H9 (cell line): ENCODE results near the gene IQSEC1. TPM values are rescaled to one million over a fixed set of nuclear protein-coding genes. Genes with fewer than 3 reads are reported as not detected.

ENCODE experiments used
- DNase-seq: peaks from one replicate; pipeline ENCODE4 v3.0.0-alpha.2; 2017
- H2AFZ ChIP-seq: one replicate; pipeline ENCODE4 v1.6.1; 2013; ENCODE audit warnings: mild to moderate bottlenecking, low read length, control low read depth, moderate library complexity
- H2AK5ac ChIP-seq: 2 replicates; pipeline ENCODE4 v1.6.1; 2013; ENCODE audit warnings: low read length, control low read depth, mixed read lengths; ENCODE audit not compliant: insufficient read length
- H2BK120ac ChIP-seq: one replicate; pipeline ENCODE4 v1.6.1; 2013; ENCODE audit warnings: low read depth, mild to moderate bottlenecking, low read length, control low read depth, inconsistent platforms; ENCODE audit not compliant: poor library complexity, severe bottlenecking
- H2BK12ac ChIP-seq: 2 replicates; pipeline ENCODE4 v1.6.1; 2013; ENCODE audit warnings: low read length, control low read depth, mixed read lengths, low read depth; ENCODE audit not compliant: insufficient read length
- H2BK15ac ChIP-seq: 2 replicates; pipeline ENCODE4 v1.6.1; 2013; ENCODE audit warnings: low read depth, low read length, control low read depth
- H2BK20ac ChIP-seq: one replicate; pipeline ENCODE4 v1.6.1; 2013; ENCODE audit warnings: low read depth, mild to moderate bottlenecking, low read length, control low read depth, inconsistent platforms; ENCODE audit not compliant: poor library complexity, severe bottlenecking
- H2BK5ac ChIP-seq: 2 replicates; pipeline ENCODE4 v1.6.1; 2013; ENCODE audit warnings: low read length, control low read depth, mixed read lengths; ENCODE audit not compliant: insufficient read length
- H3K14ac ChIP-seq: 2 replicates; pipeline ENCODE4 v1.6.1; 2013; ENCODE audit warnings: low read length, control low read depth; ENCODE audit not compliant: insufficient read depth
- H3K18ac ChIP-seq: 2 replicates; pipeline ENCODE4 v1.6.1; 2013; ENCODE audit warnings: low read depth, mild to moderate bottlenecking, mixed read lengths, low read length, control low read depth; ENCODE audit not compliant: insufficient read length
- H3K23ac ChIP-seq: 2 replicates; pipeline ENCODE4 v1.6.1; 2013; ENCODE audit warnings: low read length, control low read depth, mixed read lengths, low read depth; ENCODE audit not compliant: insufficient read length
- H3K23me2 ChIP-seq: 2 replicates; pipeline ENCODE4 v1.6.1; 2013; ENCODE audit warnings: low read depth, mild to moderate bottlenecking, mixed read lengths, low read length, control low read depth; ENCODE audit not compliant: insufficient read length, poor library complexity, severe bottlenecking
- H3K27ac ChIP-seq: 2 replicates; pipeline ENCODE4 v1.5.1; 2013; ENCODE audit warnings: low read length, control low read depth, mixed read lengths, low read depth; ENCODE audit not compliant: insufficient read length
- H3K27me3 ChIP-seq: 2 replicates; pipeline ENCODE4 v1.6.1; 2013; ENCODE audit warnings: low read length, control low read depth, inconsistent platforms; ENCODE audit not compliant: insufficient read depth
- H3K4ac ChIP-seq: 2 replicates; pipeline ENCODE4 v1.6.1; 2013; ENCODE audit warnings: low read depth, mild to moderate bottlenecking, control low read depth, inconsistent platforms, low read length, moderate library complexity
- H3K4me1 ChIP-seq: 2 replicates; pipeline ENCODE4 v1.6.1; 2013; ENCODE audit warnings: low read length, control low read depth, inconsistent platforms; ENCODE audit not compliant: insufficient read depth
- H3K4me2 ChIP-seq: 2 replicates; pipeline ENCODE4 v1.6.1; 2013; ENCODE audit warnings: low read length, control low read depth, mixed read lengths; ENCODE audit not compliant: insufficient read length, insufficient read depth
- H3K56ac ChIP-seq: 2 replicates; pipeline ENCODE4 v1.6.1; 2013; ENCODE audit warnings: low read depth, mild to moderate bottlenecking, mixed read lengths, low read length, control low read depth; ENCODE audit not compliant: insufficient read length
- H3K79me1 ChIP-seq: 2 replicates; pipeline ENCODE4 v1.6.1; 2013; ENCODE audit warnings: low read depth, mild to moderate bottlenecking, moderate library complexity, low read length, control low read depth, inconsistent platforms; ENCODE audit not compliant: insufficient read depth, poor library complexity, severe bottlenecking
- H3K79me2 ChIP-seq: 2 replicates; pipeline ENCODE4 v1.6.1; 2013; ENCODE audit warnings: low read length, control low read depth, inconsistent platforms; ENCODE audit not compliant: insufficient read depth
- H3K9ac ChIP-seq: 2 replicates; pipeline ENCODE4 v1.6.1; 2013; ENCODE audit warnings: low read length, control low read depth, mixed read lengths; ENCODE audit not compliant: insufficient read length; ENCODE audit errors: extremely low read depth
- H3K9me3 ChIP-seq: one replicate; pipeline ENCODE4 v1.6.1; 2013; ENCODE audit warnings: low read depth, low read length, inconsistent platforms; ENCODE audit not compliant: control insufficient read depth
- H3T11ph ChIP-seq: one replicate; pipeline ENCODE4 v1.6.1; 2013; ENCODE audit warnings: mild to moderate bottlenecking, low read length, control low read depth, inconsistent platforms
- H4K20me1 ChIP-seq: one replicate; pipeline ENCODE4 v1.6.1; 2013; ENCODE audit not compliant: control insufficient read depth, insufficient read length, insufficient read depth
- H4K5ac ChIP-seq: 2 replicates; pipeline ENCODE4 v1.6.1; 2013; ENCODE audit warnings: low read depth, mild to moderate bottlenecking, mixed read lengths, low read length, control low read depth; ENCODE audit not compliant: insufficient read length
- H4K8ac ChIP-seq: replicated peaks from 2 replicates; pipeline ENCODE4 v1.6.1; 2013; ENCODE audit warnings: low read length, control low read depth, mixed read lengths, low read depth; ENCODE audit not compliant: insufficient read length
- H4K91ac ChIP-seq: 2 replicates; pipeline ENCODE4 v1.6.1; 2013; ENCODE audit warnings: low read depth, mild to moderate bottlenecking, moderate library complexity, mixed read lengths, low read length, control low read depth; ENCODE audit not compliant: insufficient read length
- H3K27ac Mint-ChIP-seq, 3 experiments: 2 replicates in 2 of 3; 3 replicates in 1 of 3; pipeline ENCODE4 v1.8.0; 2020 to 2021; ENCODE audit warnings: mixed read lengths in 3 of 3, mild to moderate bottlenecking in 1 of 3, moderate library complexity in 1 of 3
- H3K27me3 Mint-ChIP-seq: 2 replicates; pipeline ENCODE4 v1.8.0; 2021; ENCODE audit warnings: low read depth, mild to moderate bottlenecking, moderate library complexity, mixed read lengths
- H3K36me3 Mint-ChIP-seq, 3 experiments: 2 replicates in 2 of 3; 3 replicates in 1 of 3; pipeline ENCODE4 v1.8.0; 2020 to 2021; ENCODE audit warnings: low read depth in 3 of 3, mixed read lengths in 3 of 3; ENCODE audit not compliant: insufficient read depth in 1 of 3
- H3K4me1 Mint-ChIP-seq, 2 experiments: 2 replicates each; pipeline ENCODE4 v1.8.0; 2020; ENCODE audit warnings: mixed read lengths in 2 of 2
- H3K4me3 Mint-ChIP-seq, 2 experiments: 2 replicates in 1 of 2; 3 replicates in 1 of 2; pipeline ENCODE4 v1.8.0; 2020 to 2021; ENCODE audit warnings: mild to moderate bottlenecking in 2 of 2, mixed read lengths in 2 of 2, moderate library complexity in 1 of 2
- H3K9me3 Mint-ChIP-seq, 2 experiments: 2 replicates in 1 of 2; 3 replicates in 1 of 2; pipeline ENCODE4 v1.8.0; 2020; ENCODE audit warnings: mild to moderate bottlenecking in 2 of 2, mixed read lengths in 2 of 2, moderate library complexity in 1 of 2
- CTCF ChIP-seq: fragments of 200-600 bp; sonication (generic); conservative IDR thresholded peaks from 3 replicates; pipeline ENCODE4 v1.8.0; 2021; ENCODE audit warnings: antibody characterized with exemption, mild to moderate bottlenecking
- WGBS: extraction: QIAGEN DNeasy Blood & Tissue Kit; methylation state at CpG from one replicate; pipeline ENCODE4 v1.1.7; 2013; ENCODE audit warnings: missing lambda C conversion rate, low lambda C conversion rate, mixed read lengths; ENCODE audit not compliant: insufficient read length; ENCODE audit errors: extremely low coverage; 5-methylcytosine and 5-hydroxymethylcytosine counted together
- total RNA-seq: library from RNA; stranded (reverse); gene quantifications from 2 replicates; pipeline ENCODE4 v1.2.1, GENCODE V29; 2021

IQSEC1 gene
- total RNA-seq, 1 experiment from 2014 or later: 19.1 TPM

- WGBS: no CpG with 5 or more reads among the region's 18 CpGs
- Histone ChIP-seq H3K23me2 (no peaks in the 10 kb centered on the region), H2BK5ac (no peak overlapping the region), H4K20me1 (no peaks in the 10 kb centered on the region), H3K4me2 (no peak overlapping the region), H3K27ac (no peak overlapping the region), H3K18ac (no peak overlapping the region), H3K79me2 (no peaks in the 10 kb centered on the region), H3K9ac (no peak overlapping the region), H2AFZ (no peak overlapping the region), H3K14ac (no peak overlapping the region), H2BK15ac (no peak overlapping the region), H4K8ac (no peak overlapping the region), H2BK20ac (no peak overlapping the region), H2BK12ac (no peak overlapping the region), H3K27me3 (no peaks in the 10 kb centered on the region), H3K9me3 (no peaks in the 10 kb centered on the region), H3K4ac (no peak overlapping the region), H3K56ac (no peak overlapping the region), H4K91ac (no peak overlapping the region), H2AK5ac (no peak overlapping the region), H3K23ac (no peak overlapping the region), H3K79me1 (no peaks in the 10 kb centered on the region), H3T11ph (no peak overlapping the region), H2BK120ac (no peak overlapping the region), H4K5ac (no peak overlapping the region), H3K4me1 (no peaks in the 10 kb centered on the region)
- Mint-ChIP-seq H3K4me3 (no peak overlapping the region), H3K27ac (no peak overlapping the region), H3K36me3 (peaks cover 25 to 41% (median 36%) of the 10 kb centered on the region in 3 experiments), H3K27me3 (no peaks in the 10 kb centered on the region; the same call in 1 of the 2 replicates), H3K9me3 (no peaks in the 10 kb centered on the region), H3K4me1 (peaks cover 0 to 9% of the 10 kb centered on the region in 2 experiments; a peak in 2 of 4 replicates)
- no peak for DNase-seq
- no peak for TF ChIP-seq CTCF
These were observed 165.5 kb downstream of the IQSEC1 start for GRCh38 chr3:12907729-12908128.
